C4-2B (cell line): ENCODE results near the gene DDOST.

Experiments
- CTCF ChIP-seq: fragments of 450-650 bp; conservative IDR thresholded peaks from 2 replicates; pipeline ENCODE4 v1.5.1; 2017; ENCODE audit warnings: mild to moderate bottlenecking
- ZFX ChIP-seq: fragments of 450-650 bp; IDR thresholded peaks from 2 replicates; pipeline ENCODE4 v1.6.1; 2017

GRCh38 chr1:20643080-20643479, 18.1 kb downstream of the DDOST start:
- TF ChIP-seq CTCF (no peak), ZFX (no peak)
